Neuron (in vitro differentiated cells): ENCODE measurements around the gene KREMEN2.

ENCODE experiments used
- H2AFZ ChIP-seq: one replicate; pipeline ENCODE4 v1.6.1; 2013; ENCODE audit warnings: low read depth, mild to moderate bottlenecking, inconsistent platforms, low read length, moderate library complexity
- H3K27me3 ChIP-seq: one replicate; pipeline ENCODE4 v1.6.1; 2013; ENCODE audit warnings: low read length; ENCODE audit not compliant: insufficient read depth
- H3K36me3 ChIP-seq: one replicate; pipeline ENCODE4 v1.6.1; 2013; ENCODE audit warnings: low read length; ENCODE audit not compliant: insufficient read depth
- H3K4me1 ChIP-seq: one replicate; pipeline ENCODE4 v1.6.1; 2013; ENCODE audit warnings: low read length; ENCODE audit not compliant: insufficient read depth
- H3K4me3 ChIP-seq: 2 replicates; pipeline ENCODE4 v1.5.1; 2013; ENCODE audit warnings: mild to moderate bottlenecking, low read length, moderate library complexity
- H3K9me3 ChIP-seq: one replicate; pipeline ENCODE4 v1.6.1; 2013; ENCODE audit warnings: low read length

KREMEN2 gene

DNA sequence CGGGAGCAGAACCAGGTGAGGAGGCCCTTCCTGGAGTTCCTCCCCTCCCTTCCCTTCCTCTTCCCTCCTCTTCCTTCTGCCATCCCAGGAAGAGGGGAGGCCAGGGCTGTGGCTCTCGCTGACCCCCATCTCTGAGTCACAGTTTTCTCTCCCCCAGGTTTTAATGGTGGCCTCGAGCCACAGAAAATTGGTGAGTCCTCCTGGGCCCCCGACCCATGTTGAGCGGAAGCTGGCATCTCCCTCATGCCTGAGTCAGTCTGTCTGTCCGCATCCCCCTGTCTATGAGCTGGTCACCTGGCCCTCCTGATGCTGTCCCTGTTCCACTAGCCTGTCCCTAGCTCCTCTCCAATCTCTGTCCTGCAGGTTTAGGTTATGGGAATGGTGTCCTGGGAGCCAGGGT lies 35.9 kb downstream of the KREMEN2 start:
- Histone ChIP-seq H3K4me3 (no peak overlapping the region), H3K4me1 (peaks cover 3% of the 10 kb centered on the region), H3K27me3 (peaks cover 58% of the 10 kb centered on the region), H3K9me3 (no peaks in the 10 kb centered on the region), H3K36me3 (no peaks in the 10 kb centered on the region), H2AFZ (no peak overlapping the region)

DNA sequence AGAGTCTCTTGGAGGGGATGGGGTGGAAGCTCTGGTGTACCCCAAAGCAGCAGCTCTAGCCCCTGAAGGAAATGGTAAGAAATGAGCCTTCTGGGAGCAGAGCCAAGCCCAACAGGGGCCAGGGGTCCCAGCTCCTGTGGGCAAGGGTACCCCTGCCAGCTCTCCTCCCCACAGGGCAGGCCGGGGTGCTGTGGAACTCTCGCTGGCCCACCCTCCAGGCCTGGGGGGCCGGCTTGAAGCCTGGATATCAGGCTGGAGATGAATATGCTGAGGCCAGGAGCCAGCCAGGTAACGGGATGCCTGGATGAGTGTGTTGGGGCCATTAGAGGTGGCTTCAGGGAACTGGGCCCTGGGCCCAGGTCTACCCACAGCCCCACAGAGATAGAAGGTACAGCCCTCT lies 36.5 kb downstream of the KREMEN2 start:
- Histone ChIP-seq H3K9me3 (no peaks in the 10 kb centered on the region), H3K4me3 (no peak overlapping the region), H3K36me3 (no peaks in the 10 kb centered on the region), H3K4me1 (peaks cover 3% of the 10 kb centered on the region), H2AFZ (no peak overlapping the region), H3K27me3 (peaks cover 60% of the 10 kb centered on the region)

DNA sequence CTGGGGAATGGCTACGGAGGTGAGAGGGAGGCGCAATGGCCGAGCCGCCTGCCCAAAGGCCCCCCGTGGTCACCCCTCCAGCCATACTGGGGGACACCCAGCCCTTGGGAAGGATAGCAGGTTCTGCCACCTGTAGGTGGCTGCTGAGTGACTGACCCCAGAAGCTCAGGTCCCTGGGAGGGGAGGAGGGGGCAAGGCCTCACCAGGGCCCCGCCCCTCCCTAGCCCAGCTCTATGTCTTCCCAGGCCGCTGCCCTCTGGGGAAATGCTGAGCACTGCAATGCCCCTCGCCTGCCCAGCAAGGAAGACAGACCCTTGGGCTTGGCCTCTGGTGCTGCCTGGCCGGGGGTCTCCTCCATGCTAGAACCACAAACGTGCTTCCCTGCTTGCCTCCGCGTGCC lies 37.2 kb downstream of the KREMEN2 start:
- no peaks in the 10 kb centered on the region for H3K36me3 ChIP-seq
- H2AFZ ChIP-seq, result no peak overlapping the region
- peaks cover 3% of the 10 kb centered on the region for H3K4me1 ChIP-seq
- H3K4me3 ChIP-seq, result no peak overlapping the region
- H3K9me3 ChIP-seq, result no peaks in the 10 kb centered on the region
- H3K27me3 ChIP-seq, result peaks cover 61% of the 10 kb centered on the region

DNA sequence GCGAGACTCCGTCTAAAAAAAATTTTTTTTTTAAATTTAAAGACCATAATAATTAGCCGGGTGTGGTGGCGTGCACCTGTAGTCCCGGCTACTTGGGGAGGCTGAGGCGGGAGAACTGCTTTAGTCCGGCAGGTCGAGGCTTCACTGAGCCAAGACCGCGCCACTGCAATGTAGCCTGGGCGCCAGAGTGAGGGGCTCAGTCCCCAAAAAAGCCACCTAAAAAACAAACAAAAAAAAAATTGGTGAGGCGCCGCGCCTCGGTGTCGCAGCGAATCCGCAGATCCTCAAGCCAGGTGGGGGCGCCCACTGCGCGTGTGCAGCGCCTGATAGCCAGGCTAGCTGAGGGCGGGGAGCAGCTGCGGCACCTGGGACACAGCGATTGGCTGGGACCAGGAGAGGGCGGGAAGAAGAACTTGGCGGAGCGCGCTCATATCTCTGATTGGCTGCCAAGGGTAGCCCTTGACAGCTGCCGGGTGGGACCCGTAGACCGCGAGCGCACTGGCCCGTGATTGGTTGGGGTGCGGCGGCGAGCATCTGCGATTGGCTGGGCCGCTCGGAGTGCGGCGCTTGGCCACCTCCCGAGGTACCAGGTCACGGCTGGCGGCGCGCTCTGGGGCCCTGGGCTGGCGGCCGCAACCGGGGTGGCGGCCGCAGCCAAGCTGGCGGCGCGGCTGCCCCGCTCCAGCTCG lies 39.7 kb downstream of the KREMEN2 start:
- H3K9me3 ChIP-seq, result no peaks in the 10 kb centered on the region
- H2AFZ ChIP-seq, result no peak overlapping the region
- peak overlapping the region; percentile 31 for H3K4me3 ChIP-seq
- H3K27me3 ChIP-seq, result peaks cover 62% of the 10 kb centered on the region
- peaks cover 9% of the 10 kb centered on the region for H3K4me1 ChIP-seq
- H3K36me3 ChIP-seq, result no peaks in the 10 kb centered on the region

DNA sequence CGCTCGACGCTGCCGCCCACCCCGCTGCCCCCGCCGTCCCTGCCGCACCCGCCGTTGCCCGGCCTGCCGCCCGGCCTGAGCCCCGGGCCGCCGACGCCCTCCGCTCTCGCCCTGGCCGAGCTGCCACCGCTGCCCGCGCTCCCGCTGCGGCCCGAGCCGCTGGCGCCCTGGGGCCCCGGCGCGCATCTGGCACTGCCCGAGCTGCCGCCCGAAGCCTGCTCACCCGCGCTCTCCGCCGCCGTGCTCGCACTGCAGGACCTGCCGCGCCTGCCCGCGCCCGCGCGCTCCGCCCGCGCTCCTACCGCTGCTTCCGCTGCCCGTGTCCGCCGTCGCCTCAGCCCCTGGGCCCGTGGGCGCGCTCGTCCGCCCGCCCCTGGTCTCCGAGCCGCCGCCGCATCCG lies 40.2 kb downstream of the KREMEN2 start:
- H3K36me3 ChIP-seq, result no peaks in the 10 kb centered on the region
- H2AFZ ChIP-seq, result no peak overlapping the region
- H3K9me3 ChIP-seq, result no peaks in the 10 kb centered on the region
- H3K4me3 ChIP-seq, result peak overlapping the region; percentile 31
- peaks cover 58% of the 10 kb centered on the region for H3K27me3 ChIP-seq
- peaks cover 9% of the 10 kb centered on the region for H3K4me1 ChIP-seq

DNA sequence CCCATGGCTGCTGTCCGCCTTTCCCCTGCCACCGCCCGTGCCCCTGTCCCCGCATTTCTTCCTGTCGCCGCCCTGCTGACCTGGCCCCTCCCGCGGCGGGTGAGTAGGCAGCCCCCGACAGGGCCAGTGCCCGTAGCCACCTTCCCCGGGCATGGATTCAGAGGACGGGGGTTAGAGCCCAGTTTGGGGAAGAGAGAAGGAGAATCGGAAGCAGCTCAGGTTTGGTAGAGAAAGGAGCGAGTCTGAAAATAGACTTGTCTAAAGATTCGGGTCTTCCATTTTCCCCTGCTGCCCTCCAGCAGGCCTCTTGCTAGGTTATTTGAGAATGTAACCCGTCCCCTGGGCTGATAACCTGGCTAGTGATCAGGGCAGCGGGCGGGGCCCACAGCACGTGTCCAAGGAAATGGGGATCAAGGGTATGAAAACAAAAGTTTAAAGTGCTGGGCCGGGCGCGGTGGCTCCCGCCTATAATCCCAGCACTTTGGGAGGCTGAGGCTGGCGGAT lies 40.8 kb downstream of the KREMEN2 start:
- Histone ChIP-seq H3K27me3 (peaks cover 58% of the 10 kb centered on the region), H2AFZ (no peak overlapping the region), H3K4me3 (no peak overlapping the region), H3K36me3 (no peaks in the 10 kb centered on the region), H3K9me3 (no peaks in the 10 kb centered on the region), H3K4me1 (peaks cover 9% of the 10 kb centered on the region)

DNA sequence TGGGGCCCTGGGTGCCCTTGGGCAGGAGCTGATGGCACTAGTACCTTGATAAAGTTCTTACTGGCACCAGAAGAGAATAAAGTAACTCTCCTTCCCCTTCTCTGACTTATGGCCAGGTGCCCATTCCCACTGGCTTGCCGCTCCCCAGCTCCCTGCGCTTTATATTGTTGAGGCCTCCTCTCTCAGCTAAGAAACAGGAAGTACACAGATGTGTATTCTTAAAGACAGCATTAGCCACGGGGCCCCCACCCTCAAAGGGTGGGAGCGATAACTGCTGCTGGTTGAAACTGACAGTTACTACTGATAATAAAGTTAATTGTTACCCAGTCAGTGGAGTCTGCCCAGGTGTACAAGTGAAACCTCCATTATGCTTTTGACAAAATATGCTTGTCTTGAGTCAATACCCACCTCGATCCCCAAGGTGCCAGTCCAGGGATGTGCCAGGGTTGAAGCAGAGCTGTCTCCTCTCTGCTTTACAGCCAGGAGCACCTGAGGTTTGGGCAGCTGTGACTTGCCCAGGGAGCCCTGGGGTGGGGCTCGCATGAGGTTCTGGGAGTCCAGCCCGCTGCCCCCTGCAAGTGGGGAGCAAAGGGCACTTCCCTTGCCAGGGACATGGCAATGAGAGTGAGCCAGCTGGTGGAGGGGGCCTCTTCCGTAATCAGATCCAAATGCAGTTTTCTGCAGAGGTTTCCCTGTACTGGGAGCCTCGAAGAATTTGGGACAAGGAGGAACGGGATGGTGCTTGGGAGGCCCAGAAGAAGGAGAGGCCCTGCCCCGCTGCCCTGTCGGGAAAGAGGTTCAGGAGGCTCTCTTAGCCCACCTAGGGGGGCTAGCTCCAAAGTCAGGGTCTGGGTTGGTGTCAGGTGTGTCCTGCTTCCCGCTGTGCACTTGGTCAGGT lies 43.2 kb downstream of the KREMEN2 start:
- Histone ChIP-seq H3K27me3 (peaks cover 60% of the 10 kb centered on the region), H3K4me3 (no peak overlapping the region), H2AFZ (no peak overlapping the region), H3K36me3 (no peaks in the 10 kb centered on the region), H3K4me1 (peaks cover 12% of the 10 kb centered on the region), H3K9me3 (no peaks in the 10 kb centered on the region)

DNA sequence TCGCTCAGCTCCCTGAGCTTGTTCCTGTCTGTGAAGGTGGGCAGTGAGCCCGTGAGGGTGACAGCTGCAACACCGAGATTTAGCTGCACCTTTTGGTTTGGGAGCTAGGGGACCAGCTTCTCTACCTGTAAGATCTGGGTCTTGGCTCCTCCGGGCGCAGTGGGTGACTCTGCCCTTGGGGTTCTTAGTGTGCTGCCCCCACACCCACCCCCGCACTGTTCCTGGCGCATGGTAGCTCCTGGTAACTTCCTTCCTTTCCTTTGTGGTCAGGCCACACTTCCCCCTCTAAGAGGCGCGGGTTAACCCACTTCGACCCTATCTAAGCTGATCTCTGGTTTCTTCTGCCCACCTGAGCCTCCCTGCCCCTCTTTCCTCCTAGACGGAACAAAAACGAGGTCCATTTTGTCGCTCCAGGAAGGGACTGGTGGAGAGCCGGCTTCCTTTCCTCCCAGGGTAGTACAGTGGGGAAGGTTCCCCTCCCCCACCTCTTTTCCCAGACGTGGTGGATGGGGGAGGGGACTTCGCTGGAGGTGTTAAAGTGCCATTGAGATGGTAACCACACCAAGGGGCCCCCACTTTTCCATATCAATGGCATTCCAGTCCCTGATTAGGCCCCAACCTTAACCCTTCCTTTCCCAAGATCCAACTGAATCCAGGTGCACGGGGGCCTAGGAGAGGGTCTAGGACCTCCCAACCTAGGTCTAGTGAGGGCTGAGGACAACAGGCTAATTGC lies 44.0 kb downstream of the KREMEN2 start:
- peaks cover 68% of the 10 kb centered on the region for H3K27me3 ChIP-seq

DNA sequence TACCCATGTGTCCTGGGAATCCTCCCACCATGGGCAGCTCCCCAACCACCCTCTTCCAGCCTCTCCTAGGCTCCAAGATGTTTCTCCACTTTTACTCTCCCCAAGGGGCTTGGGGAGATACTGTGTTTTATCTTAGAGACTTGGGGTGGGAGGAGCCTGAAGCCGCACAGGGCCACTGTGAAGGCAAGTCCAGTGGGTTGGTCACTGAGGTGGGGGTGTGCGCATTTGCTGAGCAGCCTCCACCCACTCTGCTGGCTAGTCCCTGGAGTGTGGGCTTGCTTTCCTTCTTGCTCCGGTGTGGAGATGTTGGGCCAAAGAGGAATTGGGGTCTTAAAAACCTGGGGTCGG lies 44.6 kb downstream of the KREMEN2 start:
- H3K36me3 ChIP-seq, result no peaks in the 10 kb centered on the region
- H2AFZ ChIP-seq, result no peak overlapping the region
- no peak overlapping the region for H3K4me3 ChIP-seq
- H3K27me3 ChIP-seq, result peaks cover 74% of the 10 kb centered on the region
- peaks cover 12% of the 10 kb centered on the region for H3K4me1 ChIP-seq
- H3K9me3 ChIP-seq, result no peaks in the 10 kb centered on the region

More for the DNA sequence above, 44.0 kb downstream of the KREMEN2 start:
- H2AFZ ChIP-seq, result no peak overlapping the region
- H3K36me3 ChIP-seq, result no peaks in the 10 kb centered on the region
- no peaks in the 10 kb centered on the region for H3K9me3 ChIP-seq
- peaks cover 12% of the 10 kb centered on the region for H3K4me1 ChIP-seq
- no peak overlapping the region for H3K4me3 ChIP-seq

DNA sequence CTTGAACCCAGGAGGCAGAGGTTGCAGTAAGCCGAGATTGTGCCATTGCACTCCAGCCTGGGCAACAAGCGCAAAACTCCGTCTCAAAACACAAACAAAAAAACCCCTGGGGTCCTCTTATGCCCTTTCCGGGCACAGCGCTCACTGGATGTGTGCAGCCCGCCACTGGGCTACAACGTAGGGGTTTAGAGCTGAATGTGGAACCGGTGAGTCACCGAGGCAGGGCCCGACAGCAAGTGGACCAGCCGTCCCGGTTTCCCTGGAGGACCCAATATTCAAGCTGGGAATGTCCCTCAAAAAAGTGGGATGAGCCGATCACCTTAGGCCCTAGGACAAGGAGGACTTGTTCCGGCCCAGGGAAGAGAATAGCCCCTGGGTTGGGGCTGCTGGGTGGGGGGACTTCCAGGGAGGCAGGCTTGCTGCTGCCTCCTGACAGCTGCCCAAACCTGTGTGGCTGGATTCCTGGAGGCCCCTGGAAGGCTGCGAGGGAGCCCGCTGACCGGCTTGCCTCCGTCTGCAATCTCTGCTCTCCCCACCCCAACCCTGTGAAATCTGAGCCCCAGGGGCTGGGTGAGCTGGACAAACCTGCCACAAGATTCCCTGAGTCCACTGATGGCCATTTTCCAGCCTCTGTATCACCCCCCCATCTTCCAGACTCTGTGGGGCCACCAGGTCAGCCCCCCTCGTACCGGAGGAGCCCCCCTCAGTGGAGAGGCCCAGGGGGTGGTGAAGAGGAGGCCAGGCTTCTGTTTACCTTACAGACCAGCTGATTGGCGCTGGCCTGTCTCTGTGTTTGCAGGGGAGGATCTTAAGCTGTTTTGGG lies 45.7 kb downstream of the KREMEN2 start:
- peaks cover 11% of the 10 kb centered on the region for H3K4me1 ChIP-seq
- H3K9me3 ChIP-seq, result no peaks in the 10 kb centered on the region
- peaks cover 83% of the 10 kb centered on the region for H3K27me3 ChIP-seq
- H3K4me3 ChIP-seq, result no peak overlapping the region
- H3K36me3 ChIP-seq, result no peaks in the 10 kb centered on the region
- H2AFZ ChIP-seq, result no peak overlapping the region

DNA sequence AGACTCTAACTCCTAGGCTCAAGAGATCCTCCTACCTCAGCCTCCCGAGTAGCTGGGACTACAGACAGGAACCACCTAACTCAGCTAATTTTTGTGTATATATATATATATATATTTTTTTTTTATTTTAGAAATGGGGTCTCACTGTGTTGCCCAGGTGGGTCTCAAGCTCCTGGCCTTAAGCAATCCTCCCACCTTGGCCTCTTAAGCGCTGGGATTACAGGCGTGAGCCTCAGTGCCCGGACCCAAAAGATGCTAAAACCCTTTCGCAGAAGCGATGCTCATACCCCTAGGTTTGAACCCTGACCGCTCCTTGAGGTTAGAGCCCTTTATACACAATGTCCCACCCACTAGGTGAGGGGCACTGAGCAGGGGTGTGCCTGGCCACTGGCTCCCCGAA lies 46.4 kb downstream of the KREMEN2 start:
- H3K4me1 ChIP-seq, result peaks cover 8% of the 10 kb centered on the region
- peaks cover 85% of the 10 kb centered on the region for H3K27me3 ChIP-seq
- no peak overlapping the region for H2AFZ ChIP-seq
- no peaks in the 10 kb centered on the region for H3K9me3 ChIP-seq
- H3K4me3 ChIP-seq, result no peak overlapping the region
- no peaks in the 10 kb centered on the region for H3K36me3 ChIP-seq

DNA sequence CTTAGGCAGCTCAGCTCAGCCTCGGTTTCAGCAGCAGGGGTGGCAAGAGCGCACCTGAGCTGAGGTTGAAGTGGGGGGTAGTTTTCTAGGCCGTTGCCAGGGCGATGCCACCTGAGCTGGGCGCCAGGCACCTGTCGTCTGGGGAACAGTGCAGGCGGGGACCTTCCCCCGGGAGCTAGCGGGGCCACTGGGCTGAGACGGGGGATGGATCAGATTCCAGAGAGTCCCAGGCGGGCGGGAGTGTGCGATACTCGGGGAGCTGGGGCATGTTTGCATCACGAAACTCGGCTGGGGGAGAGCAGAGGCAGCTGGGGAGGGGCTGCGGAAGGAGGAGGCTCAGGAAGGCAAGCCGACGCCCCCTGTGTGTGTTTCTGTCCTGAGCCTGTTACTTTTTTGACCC lies 48.2 kb downstream of the KREMEN2 start:
- peaks cover 78% of the 10 kb centered on the region for H3K27me3 ChIP-seq
- H3K9me3 ChIP-seq, result no peaks in the 10 kb centered on the region
- H3K36me3 ChIP-seq, result no peaks in the 10 kb centered on the region
- no peak overlapping the region for H3K4me3 ChIP-seq
- peaks cover 8% of the 10 kb centered on the region for H3K4me1 ChIP-seq
- no peak overlapping the region for H2AFZ ChIP-seq
